PFSK-1 (cell line): Measurements from ENCODE around the gene FAM20C.

Experiments
- POLR2AphosphoS5 ChIP-seq: IDR thresholded peaks from 2 replicates; pipeline ENCODE4 v1.6.1; 2012; ENCODE audit warnings: low read depth, mild to moderate bottlenecking, control low read depth, low read length, moderate library complexity
- TAF1 ChIP-seq: IDR thresholded peaks from 2 replicates; pipeline ENCODE4 v1.6.1; 2012; ENCODE audit warnings: low read length, control low read depth, borderline replicate concordance; ENCODE audit not compliant: insufficient read depth
- TF ChIP-seq, protein P1 (sequence below), 2 experiments: IDR thresholded peaks; 2 replicates each; pipeline versions ENCODE4 v1.6.1 to v1.8.0; 2011 to 2012; ENCODE audit warnings: low read depth in 2 of 2, low read length in 2 of 2, control low read depth in 1 of 2, inconsistent platforms in 1 of 2, mild to moderate bottlenecking in 1 of 2, moderate library complexity in 1 of 2; ENCODE audit not compliant: insufficient read depth in 1 of 2

DNA sequence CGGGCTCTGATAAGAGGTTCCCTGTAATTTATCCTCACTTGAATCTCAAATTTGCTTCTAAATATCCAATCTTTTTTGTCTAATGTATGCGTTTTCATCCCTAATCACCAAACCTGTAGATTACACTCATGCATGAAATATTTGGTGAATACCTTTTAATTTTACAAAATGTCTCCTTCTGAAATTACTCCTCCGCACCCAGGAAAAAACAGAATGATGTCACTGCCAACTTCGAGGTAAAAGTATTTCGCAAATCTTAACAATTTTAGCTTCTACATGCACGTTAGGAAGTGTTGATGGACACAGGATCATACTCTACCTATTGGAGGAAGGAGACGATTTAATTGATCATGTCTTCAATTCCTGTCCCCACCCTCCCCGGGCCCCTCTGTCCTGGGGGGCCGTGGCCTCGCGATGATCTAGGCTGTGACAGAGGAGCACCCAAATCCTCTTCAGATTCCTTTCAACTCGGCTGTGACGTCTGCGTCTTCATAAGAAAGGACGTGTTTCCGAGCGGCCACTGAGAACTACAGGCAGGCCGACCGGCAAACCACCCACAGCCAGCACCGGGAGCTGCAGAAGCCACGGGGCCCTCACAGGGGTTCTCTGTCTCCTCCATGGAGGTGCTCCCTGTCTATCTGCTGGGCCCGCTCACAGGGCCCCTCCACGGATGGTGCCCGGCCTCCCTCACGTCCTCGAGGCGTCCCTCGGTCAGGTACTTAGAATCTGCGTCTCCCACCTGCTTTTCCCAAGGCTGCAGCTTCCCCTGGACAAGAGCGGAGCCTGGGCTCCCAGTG is 8.7 kb upstream of the FAM20C start:
- TF ChIP-seq TAF1 (no peak), POLR2AphosphoS5 (no peak)
- TF ChIP-seq, protein P1, sequence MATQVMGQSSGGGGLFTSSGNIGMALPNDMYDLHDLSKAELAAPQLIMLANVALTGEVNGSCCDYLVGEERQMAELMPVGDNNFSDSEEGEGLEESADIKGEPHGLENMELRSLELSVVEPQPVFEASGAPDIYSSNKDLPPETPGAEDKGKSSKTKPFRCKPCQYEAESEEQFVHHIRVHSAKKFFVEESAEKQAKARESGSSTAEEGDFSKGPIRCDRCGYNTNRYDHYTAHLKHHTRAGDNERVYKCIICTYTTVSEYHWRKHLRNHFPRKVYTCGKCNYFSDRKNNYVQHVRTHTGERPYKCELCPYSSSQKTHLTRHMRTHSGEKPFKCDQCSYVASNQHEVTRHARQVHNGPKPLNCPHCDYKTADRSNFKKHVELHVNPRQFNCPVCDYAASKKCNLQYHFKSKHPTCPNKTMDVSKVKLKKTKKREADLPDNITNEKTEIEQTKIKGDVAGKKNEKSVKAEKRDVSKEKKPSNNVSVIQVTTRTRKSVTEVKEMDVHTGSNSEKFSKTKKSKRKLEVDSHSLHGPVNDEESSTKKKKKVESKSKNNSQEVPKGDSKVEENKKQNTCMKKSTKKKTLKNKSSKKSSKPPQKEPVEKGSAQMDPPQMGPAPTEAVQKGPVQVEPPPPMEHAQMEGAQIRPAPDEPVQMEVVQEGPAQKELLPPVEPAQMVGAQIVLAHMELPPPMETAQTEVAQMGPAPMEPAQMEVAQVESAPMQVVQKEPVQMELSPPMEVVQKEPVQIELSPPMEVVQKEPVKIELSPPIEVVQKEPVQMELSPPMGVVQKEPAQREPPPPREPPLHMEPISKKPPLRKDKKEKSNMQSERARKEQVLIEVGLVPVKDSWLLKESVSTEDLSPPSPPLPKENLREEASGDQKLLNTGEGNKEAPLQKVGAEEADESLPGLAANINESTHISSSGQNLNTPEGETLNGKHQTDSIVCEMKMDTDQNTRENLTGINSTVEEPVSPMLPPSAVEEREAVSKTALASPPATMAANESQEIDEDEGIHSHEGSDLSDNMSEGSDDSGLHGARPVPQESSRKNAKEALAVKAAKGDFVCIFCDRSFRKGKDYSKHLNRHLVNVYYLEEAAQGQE (IDR thresholded peaks at IDR 0.05; ENCODE audit: insufficient read depth in 1 of 2, low read depth in 2 of 2, low read length in 2 of 2): no peak
